ENCODE results near the gene COL20A1. TPM values are rescaled to one million over a fixed set of nuclear protein-coding genes. Genes with fewer than 3 reads are reported as not detected.

COL20A1 gene
- total and polyA plus RNA-seq, 2 of the 13 experiments (the other 11 are each of a cell fraction or from before 2014, with no cell fraction given), result not detected

- Histone ChIP-seq H3K4me3 (replicated peaks in 1 of 3; ENCODE audit: insufficient read depth in 1 of 3, low read depth in 2 of 3, low read length in 3 of 3) (no peak overlapping the region), H3K4me2 (ENCODE audit: low read depth, low read length) (no peak overlapping the region), H3K27ac (ENCODE audit: extremely low read length, insufficient read depth, low read length) (no peak overlapping the region), H3K36me3 (replicated peaks in 1 of 2; ENCODE audit: control insufficient read depth in 1 of 2, insufficient read depth in 2 of 2, low read length in 2 of 2) (peaks cover 43 to 66% of the 10 kb centered on the region in 2 experiments), H3K9me3 (ENCODE audit: low read length) (no peaks in the 10 kb centered on the region), H3K79me2 (ENCODE audit: insufficient read depth, low read length) (no peaks in the 10 kb centered on the region), H4K20me1 (ENCODE audit: insufficient read depth, low read length) (peaks cover 7% of the 10 kb centered on the region; the same call in 1 of the 2 replicates), H3K4me1 (ENCODE audit: insufficient read depth, low read length) (no peaks in the 10 kb centered on the region), H3K27me3 (ENCODE audit: control insufficient read depth in 1 of 2, insufficient read depth in 2 of 2, low read length in 2 of 2) (no peaks in the 10 kb centered on the region), H3K9ac (ENCODE audit: insufficient read depth, low read depth, low read length) (no peak overlapping the region), H2AFZ (ENCODE audit: low read length) (no peak overlapping the region)
- no peak for DNase-seq (ENCODE audit: low spot score)
- no TSS peak for BruUV-seq (replicated peaks)
- ChIA-PET POLR2A (interaction anchor here (1.1 kb wide), 1 partner anchor 13 kb away, joined by 4 read pairs; the partner anchor contains the start of gene ARFGAP1), CTCF (ENCODE audit: low intra/inter-chr PET ratio, low total read pairs) (no interaction called here)
- in situ Hi-C loops (cut with HindIII; ENCODE audit: extremely low pct_ligation_motif_present, low pct_unique_long_range_greater_than_20kb) (no loop called here), intact Hi-C loops (cut with micrococcal nuclease; ENCODE audit: unreplicated experiment) (no loop called here)
- FAIRE-seq, result no peak
- 0 out of 2 replicates have a peak, but pooled peaks have one; percentile 68 for TF ChIP-seq FOXO4 (CRISPR knock-in tag; conservative IDR thresholded peaks at IDR 0.05)
- no peak for TF ChIP-seq PRDM15 (CRISPR knock-in tag; IDR thresholded peaks at IDR 0.05)
- TF ChIP-seq NR2F2 (IDR thresholded peaks at IDR 0.05; ENCODE audit: borderline replicate concordance, low read depth), result no peak
- TF ChIP-seq ZFX (CRISPR knock-in tag; IDR thresholded peaks at IDR 0.05; ENCODE audit: low read depth), result 0 out of 2 replicates have a peak, but pooled peaks have one; percentile 8
- ATAC-seq, result no peak
- WGBS (ENCODE audit: low lambda C conversion rate), result 97% methylated on average over 13 of the region's 13 CpGs
These were observed 7.9 kb upstream of the COL20A1 start for GRCh38 chr20:63284981-63285524.
